Small intestine (tissue), 7 donors: ENCODE results near the gene KRT86. TPM values are rescaled to one million over a fixed set of nuclear protein-coding genes. Genes with fewer than 3 reads are reported as not detected.
"Not testable (repeated sequence)": the region's sequence is repeated elsewhere in the genome, so short reads cannot be mapped to it uniquely, and the experiment has no call there.

Experiments
- DNase-seq, 2 donors: peaks; one replicate each; pipeline versions ENCODE4 v3.0.0 to v3.0.0-alpha.2; 2013
- FAIRE-seq: peaks from 2 replicates; lab custom pipeline; 2012; peaks lifted over from hg19 to GRCh38; lab: Jason Lieb, UNC
- H3K27ac ChIP-seq, 3 donors: one replicate each; pipeline ENCODE4 v1.5.1; 2013; ENCODE audit warnings: low read length in 2 of 3, mild to moderate bottlenecking in 2 of 3, control low read depth in 1 of 3, inconsistent platforms in 1 of 3, low read depth in 1 of 3, moderate library complexity in 1 of 3
- H3K27me3 ChIP-seq, 3 donors: one replicate each; pipeline ENCODE4 v1.6.1; 2013; ENCODE audit warnings: low read length in 3 of 3, inconsistent platforms in 1 of 3; ENCODE audit not compliant: control insufficient read depth in 3 of 3, insufficient read depth in 3 of 3
- H3K36me3 ChIP-seq, 3 donors: one replicate each; pipeline ENCODE4 v1.6.1; 2013; ENCODE audit warnings: low read length in 3 of 3, inconsistent platforms in 1 of 3, low read depth in 1 of 3, mild to moderate bottlenecking in 1 of 3, moderate library complexity in 1 of 3; ENCODE audit not compliant: control insufficient read depth in 3 of 3, insufficient read depth in 2 of 3
- H3K4me1 ChIP-seq, 3 donors: one replicate each; pipeline ENCODE4 v1.6.1; 2013; ENCODE audit warnings: low read length in 2 of 3, inconsistent platforms in 1 of 3, low read depth in 1 of 3, mild to moderate bottlenecking in 1 of 3, moderate library complexity in 1 of 3; ENCODE audit not compliant: control insufficient read depth in 3 of 3, insufficient read depth in 2 of 3
- H3K4me3 ChIP-seq, 3 donors: one replicate each; pipeline ENCODE4 v1.5.1; 2013; ENCODE audit warnings: low read length in 3 of 3, control low read depth in 1 of 3, inconsistent platforms in 1 of 3, low read depth in 1 of 3, mild to moderate bottlenecking in 1 of 3, moderate library complexity in 1 of 3
- H3K9me3 ChIP-seq, 2 donors: one replicate each; pipeline ENCODE4 v1.6.1; 2013; ENCODE audit warnings: low read depth in 1 of 2, low read length in 1 of 2; ENCODE audit not compliant: control insufficient read depth in 2 of 2, insufficient read depth in 1 of 2
- WGBS, 3 donors: extraction: QIAGEN DNeasy Blood & Tissue Kit; methylation state at CpG; one replicate each; pipeline ENCODE4 v1.1.7; 2013; 5-methylcytosine and 5-hydroxymethylcytosine counted together
- polyA plus RNA-seq, 4 donors: library from polyadenylated mRNA; stranded (reverse) in 3 of 4; unstranded in 1 of 4; fragments of 200-250 nt in 3 of 4; fragments of 120-200 nt in 1 of 4; gene quantifications; one replicate each; pipeline versions ENCODE4 v1.2.1 to v1.2.3, GENCODE V29; 2013
- donor health status: healthy with polysubstance abuse.
- donor health status: control.
- donor health status: control.
- donor health status: Bipolar disorder and iron deficiency.
- donor health status: healthy.

KRT86 gene
- polyA plus RNA-seq, 4 donors, result 0.01 to 0.84 (median 0.54) TPM; not detected in 1

DNA sequence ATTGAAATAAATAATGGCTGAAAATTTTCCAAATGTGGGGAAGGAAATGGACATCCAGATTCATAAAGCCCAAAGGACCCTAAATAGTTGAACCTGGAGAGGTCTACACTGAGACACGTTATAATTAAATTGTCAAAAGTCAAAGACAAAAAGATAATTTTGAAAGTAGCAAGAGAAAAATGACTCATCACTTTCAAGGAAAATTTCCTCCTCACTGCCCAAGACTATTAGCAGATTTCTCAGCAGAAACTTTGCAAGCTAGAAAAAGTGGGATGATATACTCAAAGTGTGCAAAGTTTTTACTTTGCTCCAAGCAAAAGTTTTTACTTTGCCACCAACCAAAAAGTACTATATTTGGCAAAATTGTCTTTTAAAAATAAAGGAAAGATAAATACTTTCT is 62.6 kb downstream of the KRT86 start:
- WGBS, 3 donors, result 13 to 65% (median 26%) methylated on average over 1 of the region's 1 CpG
- Histone ChIP-seq H3K4me3 (no peak overlapping the region), H3K36me3 (no peaks in the 10 kb centered on the region), H3K27me3 (peaks cover 0 to 7% (median 2%) of the 10 kb centered on the region in 3 donors), H3K4me1 (peaks cover 0 to 5% (median 0%) of the 10 kb centered on the region in 3 donors), H3K9me3 (peaks cover 0 to 14% of the 10 kb centered on the region in 2 donors), H3K27ac (no peak overlapping the region)
- no peak for FAIRE-seq
- no peak for DNase-seq

- 79 to 80% (median 79%) methylated on average over 10 of the region's 10 CpGs for WGBS, 3 donors
- no peak overlapping the region for H3K27ac ChIP-seq
- no peak for FAIRE-seq
These were observed 64.0 kb downstream of the KRT86 start for GRCh38 chr12:52338241-52338960.

DNA sequence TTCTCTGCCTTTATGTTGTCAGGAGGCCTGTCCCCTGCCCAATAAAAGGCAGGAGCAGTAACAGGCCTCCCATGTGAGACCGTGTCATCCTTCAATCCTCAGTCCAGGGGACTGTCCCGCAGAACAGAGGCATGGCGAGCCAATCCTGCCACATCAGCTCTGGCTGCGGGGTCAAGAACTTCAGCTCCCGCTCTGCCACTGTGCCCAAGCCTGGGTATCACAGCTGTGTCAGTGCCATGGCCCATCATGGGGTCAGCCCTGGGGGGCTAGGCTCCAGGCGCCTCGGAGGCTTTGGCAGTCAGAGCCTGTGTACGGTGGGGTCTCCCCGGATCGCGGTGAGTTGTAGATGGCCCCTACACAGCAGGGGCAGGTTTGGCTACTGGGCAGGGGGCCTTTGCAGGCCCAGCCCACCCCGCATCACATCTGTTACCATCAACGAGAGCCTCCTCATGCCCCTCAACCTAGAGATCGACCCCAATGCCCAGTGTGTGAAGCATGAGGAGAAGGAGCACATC is 66.7 kb downstream of the KRT86 start:
- Histone ChIP-seq H3K4me1 (no peaks in the 10 kb centered on the region), H3K36me3 (no peaks in the 10 kb centered on the region), H3K27me3 (peaks cover 0 to 10% (median 5%) of the 10 kb centered on the region in 3 donors), H3K9me3 (peaks cover 0 to 12% of the 10 kb centered on the region in 2 donors), H3K27ac (no peak overlapping the region), H3K4me3 (no peak overlapping the region)
- 90 to 95% (median 95%) methylated on average over 14 of the region's 14 CpGs for WGBS, 3 donors
- DNase-seq (no peak), FAIRE-seq (no peak)

More at GRCh38 chr12:52338241-52338960, 64.0 kb downstream of the KRT86 start:
- Histone ChIP-seq H3K4me3 (no peak overlapping the region), H3K4me1 (peaks cover 0 to 5% (median 0%) of the 10 kb centered on the region in 3 donors), H3K9me3 (peaks cover 0 to 16% of the 10 kb centered on the region in 2 donors), H3K27me3 (peaks cover 0 to 7% (median 5%) of the 10 kb centered on the region in 3 donors), H3K36me3 (no peaks in the 10 kb centered on the region)
- no peak for DNase-seq

DNA sequence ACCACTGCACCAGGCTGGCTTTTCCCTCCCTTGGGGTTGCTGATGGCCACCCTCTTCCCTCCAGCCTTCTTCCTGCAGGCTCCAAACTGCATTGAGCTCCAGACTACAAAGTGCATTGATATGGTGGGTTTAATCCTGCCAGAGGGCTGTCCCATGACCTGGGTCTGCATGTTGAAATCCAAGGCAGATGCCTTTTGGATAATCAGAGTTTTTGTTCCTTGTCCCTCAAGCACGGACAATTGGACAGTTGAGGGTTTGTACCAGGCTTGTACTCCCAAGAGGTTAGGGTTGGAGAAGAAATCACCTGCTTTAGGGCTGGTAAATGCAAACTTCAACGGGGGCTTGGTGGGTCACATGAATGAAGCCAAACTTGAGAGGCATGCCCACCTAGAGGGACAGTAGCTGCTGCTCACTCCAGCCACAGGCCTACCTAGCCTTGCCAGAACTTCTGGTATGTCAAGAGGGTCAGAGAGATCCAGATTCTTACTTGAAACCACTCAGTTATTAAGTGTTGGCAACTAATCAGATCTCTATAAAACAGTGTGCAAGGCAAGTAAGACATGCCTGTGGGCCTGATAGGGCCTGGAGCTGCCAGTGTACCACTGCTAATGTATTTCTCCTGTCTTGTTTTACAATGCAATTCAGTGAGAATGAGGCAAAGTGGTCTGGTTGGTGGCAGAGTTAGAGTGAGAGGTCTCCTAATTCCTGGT is 68.5 kb downstream of the KRT86 start:
- no peak overlapping the region for H3K4me3 ChIP-seq
- no peak for DNase-seq
- FAIRE-seq, result no peak
- H3K4me1 ChIP-seq, result peaks cover 0 to 4% (median 0%) of the 10 kb centered on the region in 3 donors
- 77 to 88% (median 87%) methylated on average over 2 of the region's 2 CpGs for WGBS, 3 donors
- H3K36me3 ChIP-seq, result no peaks in the 10 kb centered on the region
- H3K27ac ChIP-seq, result no peak overlapping the region
- peaks cover 0 to 10% (median 5%) of the 10 kb centered on the region in 3 donors for H3K27me3 ChIP-seq
- H3K9me3 ChIP-seq, result peaks cover 0 to 10% of the 10 kb centered on the region in 2 donors

DNA sequence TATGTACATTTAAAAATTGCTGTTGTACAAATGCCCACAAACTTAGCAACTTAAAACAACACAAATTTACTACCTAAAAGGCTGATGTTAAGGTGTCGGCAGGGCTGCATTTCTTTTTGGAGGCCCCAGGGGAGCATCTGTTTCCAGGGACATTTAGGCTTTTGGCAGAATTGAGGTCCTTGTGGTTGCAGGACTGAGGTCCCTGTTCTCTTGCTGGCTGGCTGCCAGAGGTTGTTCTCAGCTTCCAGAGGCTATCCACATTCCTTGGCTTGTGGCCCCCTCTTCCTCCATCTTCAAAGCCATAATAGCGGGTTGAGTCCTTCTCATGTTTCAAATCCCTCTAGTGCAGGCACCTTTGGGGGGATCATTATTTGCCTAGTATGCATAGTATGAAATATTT is 69.1 kb downstream of the KRT86 start:
- 72 to 86% (median 75%) methylated on average over 2 of the region's 2 CpGs for WGBS, 3 donors
- Histone ChIP-seq H3K9me3 (peaks cover 0 to 10% of the 10 kb centered on the region in 2 donors), H3K27ac (no peak overlapping the region), H3K27me3 (peaks cover 0 to 8% (median 5%) of the 10 kb centered on the region in 3 donors), H3K36me3 (no peaks in the 10 kb centered on the region), H3K4me3 (no peak overlapping the region), H3K4me1 (peaks cover 0 to 4% (median 0%) of the 10 kb centered on the region in 3 donors)
- no peak for DNase-seq
- FAIRE-seq, result no peak

DNA sequence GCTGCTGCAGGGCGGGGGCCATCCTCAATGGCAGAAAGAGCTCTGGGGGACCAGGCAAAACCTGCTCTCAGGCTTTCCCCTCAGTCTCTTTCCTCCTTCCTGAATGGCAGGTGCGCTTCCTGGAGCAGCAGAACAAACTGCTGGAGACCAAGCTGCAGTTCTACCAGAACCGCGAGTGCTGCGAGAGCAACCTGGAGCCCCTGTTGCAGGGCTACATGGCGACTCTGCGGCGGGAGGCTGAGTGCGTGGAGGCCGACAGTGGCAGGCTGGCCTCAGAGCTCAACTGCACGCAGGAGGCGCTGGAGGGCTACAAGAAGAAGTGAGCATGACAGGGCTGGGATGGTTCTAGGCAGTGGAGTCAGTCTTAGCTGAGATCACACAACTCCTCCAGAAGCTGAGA is 69.7 kb downstream of the KRT86 start:
- 92 to 95% (median 93%) methylated on average over 12 of the region's 12 CpGs for WGBS, 3 donors
- H3K4me1 ChIP-seq, result peaks cover 0 to 4% (median 0%) of the 10 kb centered on the region in 3 donors
- H3K36me3 ChIP-seq, result no peaks in the 10 kb centered on the region
- peaks cover 0 to 10% of the 10 kb centered on the region in 2 donors for H3K9me3 ChIP-seq
- H3K27me3 ChIP-seq, result peaks cover 0 to 8% (median 3%) of the 10 kb centered on the region in 3 donors
- DNase-seq, result no peak
- FAIRE-seq, result no peak
- H3K27ac ChIP-seq, result no peak overlapping the region
- H3K4me3 ChIP-seq, result no peak overlapping the region

DNA sequence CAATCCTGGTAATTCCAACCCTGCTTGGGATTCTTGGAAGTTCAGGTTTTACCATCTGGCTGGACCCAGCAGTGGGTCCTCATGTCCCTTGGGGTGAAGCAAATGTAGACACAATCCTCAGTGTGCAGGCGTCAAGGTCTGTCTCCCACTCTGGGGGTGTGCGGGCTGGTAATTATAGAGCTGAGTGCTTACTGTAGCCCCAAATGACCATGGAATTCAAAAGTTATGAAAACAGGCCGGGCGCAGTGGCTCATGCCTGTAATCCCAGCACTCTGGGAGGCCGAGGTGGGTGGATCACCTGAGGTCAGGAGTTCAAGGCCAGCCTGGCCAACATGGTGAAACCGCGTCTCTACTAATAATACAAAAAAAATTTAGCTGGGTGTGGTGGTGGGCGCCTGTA is 70.6 kb downstream of the KRT86 start:
- WGBS, 3 donors, result 68 to 84% (median 76%) methylated on average over 8 of the region's 8 CpGs
- not testable (repeated sequence) for H3K36me3 ChIP-seq, H3K27ac ChIP-seq, FAIRE-seq, DNase-seq, H3K27me3 ChIP-seq, H3K9me3 ChIP-seq, H3K4me1 ChIP-seq, H3K4me3 ChIP-seq

DNA sequence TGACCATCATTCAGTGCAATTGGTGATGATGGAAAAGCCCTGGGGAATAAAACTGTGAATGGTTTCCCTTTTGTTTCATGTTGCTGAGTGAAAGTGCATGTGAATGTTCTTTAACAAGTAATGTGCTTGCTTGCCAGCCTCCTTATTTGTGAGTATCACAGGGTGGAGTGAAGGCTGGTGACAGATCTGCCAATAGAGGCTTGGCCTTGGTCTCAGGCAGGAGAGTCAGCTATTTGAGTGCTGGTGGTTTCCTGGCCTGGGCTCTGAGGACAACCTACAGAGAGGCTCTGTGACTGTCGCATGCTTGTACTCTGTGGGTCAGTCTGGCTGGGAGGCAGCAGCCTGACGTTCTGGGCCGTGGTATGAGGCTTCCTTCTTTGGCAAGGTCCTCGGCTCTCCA is 72.1 kb downstream of the KRT86 start:
- no peak overlapping the region for H3K27ac ChIP-seq

More for the DNA sequence above, 72.1 kb downstream of the KRT86 start:
- Histone ChIP-seq H3K9me3 (peaks cover 0 to 10% of the 10 kb centered on the region in 2 donors), H3K4me3 (no peak overlapping the region), H3K4me1 (peaks cover 0 to 4% (median 0%) of the 10 kb centered on the region in 3 donors), H3K27me3 (peaks cover 0 to 7% (median 3%) of the 10 kb centered on the region in 3 donors), H3K36me3 (no peaks in the 10 kb centered on the region)
- FAIRE-seq (no peak), DNase-seq (peak; percentile 16 to 40)
- 47 to 59% (median 50%) methylated on average over 4 of the region's 4 CpGs for WGBS, 3 donors
